HL-60 (cell line): ENCODE results near the gene LRRN2.

Source experiments
- DNase-seq, 2 experiments: peaks; one replicate each; pipeline ENCODE4 v3.0.0-alpha.2; 2010 to 2020; ENCODE audit warnings: low read depth in 1 of 2, low spot score in 1 of 2
- H3K27ac ChIP-seq: fragments of 250-450 bp; sonication (Bioruptor Pico); replicated peaks from 2 replicates; pipeline ENCODE4 v1.5.1; 2020; ENCODE audit warnings: mild to moderate bottlenecking, moderate library complexity
- H3K27me3 ChIP-seq: fragments of 250-450 bp; sonication (Bioruptor Pico); 2 replicates; pipeline ENCODE4 v1.5.1; 2021; ENCODE audit warnings: mild to moderate bottlenecking, moderate library complexity; ENCODE audit not compliant: insufficient read depth, poor library complexity, severe bottlenecking
- H3K4me3 ChIP-seq: replicated peaks from 2 replicates; pipeline ENCODE4 v1.5.1; 2011; ENCODE audit warnings: mild to moderate bottlenecking, control low read depth, low read length; ENCODE audit not compliant: insufficient read depth
- CTCF ChIP-seq: IDR thresholded peaks from one replicate; pipeline ENCODE4 v1.5.1; 2011; ENCODE audit warnings: low read length, control low read depth, inconsistent platforms; ENCODE audit not compliant: insufficient read depth
- GABPA ChIP-seq: IDR thresholded peaks from 2 replicates; pipeline ENCODE4 v1.6.1; 2012; ENCODE audit warnings: low read depth
- POLR2AphosphoS5 ChIP-seq: IDR thresholded peaks from 2 replicates; pipeline ENCODE4 v1.6.1; 2012; ENCODE audit warnings: low read depth
- REST ChIP-seq: IDR thresholded peaks from 2 replicates; pipeline ENCODE4 v1.6.1; 2012; ENCODE audit warnings: low read depth; ENCODE audit not compliant: insufficient replicate concordance
- SPI1 ChIP-seq: IDR thresholded peaks from 2 replicates; pipeline ENCODE4 v1.6.1; 2012; ENCODE audit warnings: low read depth, mild to moderate bottlenecking, borderline replicate concordance

LRRN2 gene

GRCh38 chr1:204650911-204651570, 34.5 kb downstream of the LRRN2 start:
- H3K27me3 ChIP-seq, result peaks cover 3% of the 10 kb centered on the region
- H3K4me3 ChIP-seq, result no peak overlapping the region
- no peak for DNase-seq
- no peak for TF ChIP-seq GABPA
- no peak for TF ChIP-seq REST
- no peak for TF ChIP-seq SPI1
- TF ChIP-seq CTCF, result no peak
- TF ChIP-seq POLR2AphosphoS5, result no peak
- no peak overlapping the region for H3K27ac ChIP-seq

- H3K27ac ChIP-seq, result no peak overlapping the region
These were observed 35.6 kb downstream of the LRRN2 start for GRCh38 chr1:204649721-204650521.

More at GRCh38 chr1:204649721-204650521, 35.6 kb downstream of the LRRN2 start:
- TF ChIP-seq POLR2AphosphoS5, result no peak
- no peak for TF ChIP-seq SPI1
- no peak for TF ChIP-seq CTCF
- no peak for TF ChIP-seq GABPA
- no peak for TF ChIP-seq REST
- DNase-seq, result no peak
- Histone ChIP-seq H3K27me3 (peaks cover 3% of the 10 kb centered on the region), H3K4me3 (no peak overlapping the region)
